Mesenchymal stem cell (in vitro differentiated cells and primary cell): ENCODE measurements around the gene C17orf50.

Experiments used
- DNase-seq: peaks from one replicate; pipeline ENCODE4 v3.0.0-alpha.2; 2013
- H2AFZ ChIP-seq: one replicate; pipeline ENCODE4 v1.6.1; 2013; ENCODE audit warnings: low read depth, mild to moderate bottlenecking, control low read depth, inconsistent platforms, low read length, moderate library complexity
- H2AK5ac ChIP-seq: 2 replicates; pipeline ENCODE4 v1.6.1; 2013; ENCODE audit warnings: low read length, moderate library complexity, mild to moderate bottlenecking, inconsistent platforms; ENCODE audit not compliant: severe bottlenecking
- H2BK120ac ChIP-seq: one replicate; pipeline ENCODE4 v1.6.1; 2013; ENCODE audit warnings: low read depth, mild to moderate bottlenecking, inconsistent platforms, low read length, moderate library complexity
- H2BK12ac ChIP-seq, 2 experiments: one replicate each; pipeline ENCODE4 v1.6.1; 2013; ENCODE audit warnings: inconsistent platforms in 2 of 2, low read length in 2 of 2, mild to moderate bottlenecking in 2 of 2, moderate library complexity in 2 of 2, control low read depth in 1 of 2
- H2BK15ac ChIP-seq: one replicate; pipeline ENCODE4 v1.6.1; 2013; ENCODE audit warnings: mild to moderate bottlenecking, low read depth, inconsistent platforms; ENCODE audit not compliant: poor library complexity, severe bottlenecking
- H2BK5ac ChIP-seq: 2 replicates; pipeline ENCODE4 v1.6.1; 2013; ENCODE audit warnings: low read depth, mild to moderate bottlenecking, low read length, control low read depth, inconsistent platforms; ENCODE audit not compliant: poor library complexity, severe bottlenecking
- H3K14ac ChIP-seq, 2 experiments: one replicate each; pipeline ENCODE4 v1.6.1; 2013; ENCODE audit warnings: inconsistent platforms in 2 of 2, low read length in 2 of 2, control low read depth in 1 of 2, mild to moderate bottlenecking in 1 of 2, moderate library complexity in 1 of 2
- H3K18ac ChIP-seq, 2 experiments: one replicate each; pipeline ENCODE4 v1.6.1; 2013; ENCODE audit warnings: inconsistent platforms in 2 of 2, low read length in 2 of 2, control low read depth in 1 of 2, low read depth in 1 of 2, mild to moderate bottlenecking in 1 of 2
- H3K23ac ChIP-seq, 2 experiments: one replicate each; pipeline ENCODE4 v1.6.1; 2013; ENCODE audit warnings: inconsistent platforms in 2 of 2, low read length in 2 of 2, mild to moderate bottlenecking in 2 of 2, moderate library complexity in 2 of 2, control low read depth in 1 of 2
- H3K27ac ChIP-seq: 2 replicates; pipeline ENCODE4 v1.5.1; 2013; ENCODE audit warnings: mild to moderate bottlenecking, moderate library complexity, low read length, control low read depth, inconsistent platforms; ENCODE audit not compliant: poor library complexity, severe bottlenecking
- H3K27me3 ChIP-seq, 2 experiments: 2 replicates each; pipeline versions ENCODE4 v1.6.1 to v1.7.0; 2013; ENCODE audit warnings: low read length in 2 of 2, mild to moderate bottlenecking in 2 of 2, moderate library complexity in 2 of 2, control low read depth in 1 of 2, inconsistent platforms in 1 of 2; ENCODE audit not compliant: control insufficient read depth in 1 of 2, insufficient read depth in 1 of 2
- H3K36me3 ChIP-seq, 2 experiments: 2 replicates each; pipeline versions ENCODE4 v1.6.1 to v1.7.0; 2013; ENCODE audit warnings: low read length in 2 of 2, control low read depth in 1 of 2, inconsistent platforms in 1 of 2, low read depth in 1 of 2, mild to moderate bottlenecking in 1 of 2; ENCODE audit not compliant: insufficient read depth in 2 of 2, control insufficient read depth in 1 of 2
- H3K4ac ChIP-seq, 2 experiments: one replicate each; pipeline ENCODE4 v1.6.1; 2013; ENCODE audit warnings: inconsistent platforms in 2 of 2, low read length in 2 of 2, mild to moderate bottlenecking in 2 of 2, moderate library complexity in 2 of 2, control low read depth in 1 of 2, low read depth in 1 of 2
- H3K4me1 ChIP-seq: 2 replicates; pipeline ENCODE4 v1.6.1; 2013; ENCODE audit warnings: low read depth, low read length, control low read depth; ENCODE audit not compliant: control insufficient read depth, insufficient read depth
- H3K4me2 ChIP-seq: 2 replicates; pipeline ENCODE4 v1.6.1; 2013; ENCODE audit warnings: low read length, mild to moderate bottlenecking, inconsistent platforms; ENCODE audit not compliant: poor library complexity, severe bottlenecking
- H3K4me3 ChIP-seq, 2 experiments: 2 replicates each; pipeline versions ENCODE4 v1.5.1 to v1.7.0; 2013; ENCODE audit warnings: low read length in 2 of 2, mild to moderate bottlenecking in 2 of 2, control low read depth in 1 of 2, low read depth in 1 of 2; ENCODE audit not compliant: insufficient read depth in 1 of 2
- H3K79me1 ChIP-seq: replicated peaks from 2 replicates; pipeline ENCODE4 v1.6.1; 2013; ENCODE audit warnings: mild to moderate bottlenecking, control low read depth, low read length, inconsistent platforms; ENCODE audit not compliant: poor library complexity, severe bottlenecking
- H3K9ac ChIP-seq: 2 replicates; pipeline ENCODE4 v1.7.0; 2013; ENCODE audit warnings: mild to moderate bottlenecking, low read length, moderate library complexity
- H3K9me3 ChIP-seq: 2 replicates; pipeline ENCODE4 v1.7.0; 2013; ENCODE audit warnings: mild to moderate bottlenecking, low read length; ENCODE audit not compliant: control insufficient read depth
- H4K8ac ChIP-seq: one replicate; pipeline ENCODE4 v1.6.1; 2013; ENCODE audit warnings: inconsistent platforms, mild to moderate bottlenecking, low read length, moderate library complexity
- H4K91ac ChIP-seq: one replicate; pipeline ENCODE4 v1.6.1; 2013; ENCODE audit warnings: mild to moderate bottlenecking, low read length, inconsistent platforms
- WGBS: methylation state at CpG from one replicate; pipeline ENCODE4 v1.1.7; 2013; ENCODE audit warnings: mixed read lengths; 5-methylcytosine and 5-hydroxymethylcytosine counted together

Gene C17orf50

GRCh38 chr17:35793257-35793656 is 32.6 kb downstream of the C17orf50 start:
- Histone ChIP-seq H3K4me3 (no peak overlapping the region), H4K8ac (no peak overlapping the region), H2BK15ac (peak overlapping the region; percentile 60), H2BK5ac (no peak overlapping the region), H2AK5ac (no peak overlapping the region), H2AFZ (no peak overlapping the region), H3K14ac (no peak overlapping the region), H3K18ac (no peak overlapping the region), H3K27ac (no peak overlapping the region), H2BK12ac (peak overlapping the region in 1 of 2 experiments; percentile 24), H3K4me1 (peaks cover 13% of the 10 kb centered on the region), H3K79me1 (no peaks in the 10 kb centered on the region), H3K23ac (no peak overlapping the region), H3K9ac (no peak overlapping the region), H3K36me3 (no peaks in the 10 kb centered on the region), H3K9me3 (no peaks in the 10 kb centered on the region), H3K4ac (no peak overlapping the region), H3K27me3 (peaks cover 65 to 80% of the 10 kb centered on the region in 2 experiments), H2BK120ac (no peak overlapping the region), H3K4me2 (no peak overlapping the region), H4K91ac (no peak overlapping the region)
- DNase-seq: no peak
- 76% methylated on average over 3 of the region's 3 CpGs for WGBS

- Histone ChIP-seq H3K36me3 (no peaks in the 10 kb centered on the region), H3K23ac (peak within 1 kb of the TSS in 1 of 2 experiments; percentile 63), H3K18ac (peak within 1 kb of the TSS; percentile 19 to 58), H2BK12ac (peak within 1 kb of the TSS in 1 of 2 experiments; percentile 87), H4K91ac (peak within 1 kb of the TSS; percentile 40), H3K27me3 (peaks cover 74 to 98% of the 10 kb centered on the region in 2 experiments), H3K4ac (peak within 1 kb of the TSS in 1 of 2 experiments; percentile 3), H2BK5ac (no peak within 1 kb of the TSS), H3K27ac (no peak within 1 kb of the TSS), H2BK15ac (peak within 1 kb of the TSS; percentile 76), H3K4me2 (peak within 1 kb of the TSS; percentile 93), H3K9ac (no peak within 1 kb of the TSS), H2AK5ac (no peak within 1 kb of the TSS), H4K8ac (peak within 1 kb of the TSS; percentile 27), H3K14ac (peak within 1 kb of the TSS in 1 of 2 experiments; percentile 79), H3K4me3 (peak within 1 kb of the TSS; percentile 54 to 61), H3K79me1 (no peaks in the 10 kb centered on the region), H2BK120ac (peak within 1 kb of the TSS; percentile 11), H3K4me1 (peaks cover 13% of the 10 kb centered on the region), H2AFZ (no peak within 1 kb of the TSS), H3K9me3 (no peaks in the 10 kb centered on the region)
- peak; percentile 39 for DNase-seq
- WGBS: 2% methylated on average over 66 of the region's 89 CpGs
Measured at GRCh38 chr17:35795007-35795870, 34.6 kb downstream of the C17orf50 start, which contains the start of gene MMP28. MMP28 (minus strand) TSS chr17:35795641; CDS start chr17:35795377, 264 bp downstream.

- 52% methylated on average over 8 of the region's 8 CpGs for WGBS
- H3K36me3 ChIP-seq: no peaks in the 10 kb centered on the region
- H2BK120ac ChIP-seq: peak overlapping the region; percentile 11
Measured at GRCh38 chr17:35795871-35796265, 35.2 kb downstream of the C17orf50 start.

GRCh38 chr17:35796942-35797341 is 36.3 kb downstream of the C17orf50 start:
- Histone ChIP-seq H2BK120ac (no peak overlapping the region), H2BK12ac (peak overlapping the region in 1 of 2 experiments; percentile 27), H3K27me3 (peaks cover 75 to 96% of the 10 kb centered on the region in 2 experiments), H2BK15ac (no peak overlapping the region), H2AFZ (no peak overlapping the region), H3K27ac (no peak overlapping the region), H3K18ac (no peak overlapping the region), H4K91ac (no peak overlapping the region), H3K9me3 (no peaks in the 10 kb centered on the region), H3K4me1 (peaks cover 13% of the 10 kb centered on the region), H3K4me3 (no peak overlapping the region), H3K9ac (no peak overlapping the region), H4K8ac (no peak overlapping the region), H2AK5ac (no peak overlapping the region), H3K14ac (no peak overlapping the region), H2BK5ac (no peak overlapping the region), H3K79me1 (no peaks in the 10 kb centered on the region), H3K4ac (no peak overlapping the region), H3K4me2 (no peak overlapping the region), H3K23ac (no peak overlapping the region), H3K36me3 (no peaks in the 10 kb centered on the region)
- DNase-seq: no peak
- 100% methylated on average over 1 of the region's 1 CpG for WGBS

More at GRCh38 chr17:35795871-35796265, 35.2 kb downstream of the C17orf50 start:
- H2AFZ ChIP-seq: no peak overlapping the region
- H3K4ac ChIP-seq: peak overlapping the region in 1 of 2 experiments; percentile 3
- H3K23ac ChIP-seq: no peak overlapping the region
- H3K9me3 ChIP-seq: no peaks in the 10 kb centered on the region
- peak overlapping the region; percentile 27 for H4K8ac ChIP-seq
- no peak overlapping the region for H3K14ac ChIP-seq
- peaks cover 74 to 98% of the 10 kb centered on the region in 2 experiments for H3K27me3 ChIP-seq
- H2BK12ac ChIP-seq: peak overlapping the region in 1 of 2 experiments; percentile 33
- peak overlapping the region in 1 of 2 experiments; percentile 61 for H3K4me3 ChIP-seq
- no peak overlapping the region for H3K27ac ChIP-seq
- peak overlapping the region in 1 of 2 experiments; percentile 19 for H3K18ac ChIP-seq
- H2AK5ac ChIP-seq: no peak overlapping the region
- H3K4me1 ChIP-seq: peaks cover 13% of the 10 kb centered on the region
- H3K79me1 ChIP-seq: no peaks in the 10 kb centered on the region
- no peak for DNase-seq
- no peak overlapping the region for H4K91ac ChIP-seq
- H2BK15ac ChIP-seq: peak overlapping the region; percentile 76
- H2BK5ac ChIP-seq: no peak overlapping the region
- peak overlapping the region; percentile 93 for H3K4me2 ChIP-seq
- no peak overlapping the region for H3K9ac ChIP-seq
